K562 (cell line): ENCODE data around the gene UBE2L3. TPM values are rescaled to one million over a fixed set of nuclear protein-coding genes. Genes with fewer than 3 reads are reported as not detected.
"Not testable (repeated sequence)": the region's sequence is repeated elsewhere in the genome, so short reads cannot be mapped to it uniquely, and the experiment has no call there.

Experiments used
- CHD1 ChIP-seq: fragments of 200-600 bp; sonication (generic); IDR thresholded peaks from one replicate; pipeline ENCODE4 v1.6.1; 2012; ENCODE audit warnings: mild to moderate bottlenecking, moderate library complexity, low read length, inconsistent platforms
- CXXC5 ChIP-seq: fragments of 250-450 bp; sonication (Bioruptor Pico); IDR thresholded peaks from 2 replicates; pipeline ENCODE4 v1.8.0; 2022; ENCODE audit warnings: inconsistent platforms, mild to moderate bottlenecking, moderate library complexity
- ETV6 ChIP-seq, 3 experiments: fragments of 150-350 bp in 1 of 3; sonication (generic) in 1 of 3; formaldehyde crosslinking in 1 of 3; IDR thresholded peaks; 2 replicates each; pipeline versions ENCODE4 v1.6.1 to v1.8.0; 2014 to 2022; ENCODE audit warnings: borderline replicate concordance in 2 of 3, low read depth in 2 of 3, antibody characterized with exemption in 1 of 3, low read length in 1 of 3, mild to moderate bottlenecking in 1 of 3, missing genetic modification reagents in 1 of 3
- KLF13 ChIP-seq: fragments of 450-650 bp; IDR thresholded peaks from 2 replicates; pipeline ENCODE4 v1.6.1; 2016; ENCODE audit warnings: missing genetic modification characterization, low read depth, mild to moderate bottlenecking, missing compliant biosample characterization, moderate library complexity, borderline replicate concordance
- NFIX ChIP-seq: fragments of 250-450 bp; sonication (Bioruptor Pico); IDR thresholded peaks from 2 replicates; pipeline ENCODE4 v1.4.0; 2020; ENCODE audit warnings: low read depth, mild to moderate bottlenecking, moderate library complexity
- RFX7 ChIP-seq: fragments of 250-450 bp; sonication (Bioruptor Pico); IDR thresholded peaks from 2 replicates; pipeline ENCODE4 v1.5.1; 2021; ENCODE audit warnings: mild to moderate bottlenecking
- TEAD1 ChIP-seq, 2 experiments: fragments of 450-650 bp in 1 of 2; sonication (generic) in 1 of 2; formaldehyde crosslinking; IDR thresholded peaks; 2 replicates each; pipeline versions ENCODE4 v1.4.0 to v1.8.0; 2020 to 2022; ENCODE audit warnings: mild to moderate bottlenecking in 2 of 2, missing genetic modification reagents in 1 of 2
- ZNF133 ChIP-seq: fragments of 250-450 bp; sonication (Bioruptor Pico); IDR thresholded peaks from 2 replicates; pipeline ENCODE4 v1.4.0; 2020; ENCODE audit warnings: mild to moderate bottlenecking
- ZNF134 ChIP-seq: fragments of 250-450 bp; sonication (Bioruptor Pico); conservative IDR thresholded peaks from 2 replicates; pipeline ENCODE4 v1.4.0; 2020
- ZNF224 ChIP-seq: sonication (generic); formaldehyde crosslinking; IDR thresholded peaks from 2 replicates; pipeline ENCODE4 v1.8.0; 2022; ENCODE audit warnings: mild to moderate bottlenecking, missing genetic modification reagents
- ZNF384 ChIP-seq: IDR thresholded peaks from 2 replicates; pipeline ENCODE4 v1.6.1; 2012; ENCODE audit warnings: low read depth, low read length, improper control_type of control experiment
- ZNF445 ChIP-seq: fragments of 250-450 bp; sonication (Bioruptor Pico); IDR thresholded peaks from 2 replicates; pipeline ENCODE4 v1.4.0; 2020; ENCODE audit warnings: low read depth, mild to moderate bottlenecking, moderate library complexity
- ZNF696 ChIP-seq: fragments of 250-450 bp; sonication (Bioruptor Pico); conservative IDR thresholded peaks from 2 replicates; pipeline ENCODE4 v1.4.0; 2020; ENCODE audit warnings: mild to moderate bottlenecking, moderate library complexity
- ZNF707 ChIP-seq: fragments of 250-450 bp; sonication (Bioruptor Pico); conservative IDR thresholded peaks from 2 replicates; pipeline ENCODE4 v1.8.0; 2022; ENCODE audit warnings: inconsistent platforms, mild to moderate bottlenecking, moderate library complexity
- polyA plus RNA-seq, 8 experiments: library from polyadenylated mRNA; depleted of rRNA in 4 of 8; stranded (reverse) in 5 of 8; unstranded in 3 of 8; fragments of >200 nt; fragmentation: Nextera tagmentation in 2 of 8; fragmentation: Illumina TruSeq in 1 of 8; extraction: Ambion mirVana in 2 of 8; extraction: Trizol in 1 of 8; gene quantifications; 2 replicates each; pipeline versions ENCODE4 v1.2.1 to v1.2.3, GENCODE V29; 2011 to 2014; ENCODE audit warnings: inconsistent platforms in 1 of 8, missing spikeins in 1 of 8
- total RNA-seq, 7 experiments: library from RNA; depleted of rRNA in 6 of 7; stranded (reverse); fragments of >200 nt in 6 of 7; fragmentation: Illumina TruSeq in 2 of 7; extraction: Trizol in 2 of 7; gene quantifications; 2 replicates each; pipeline versions ENCODE4 v1.2.1 to v1.2.3, GENCODE V29; 2011 to 2021; ENCODE audit warnings: low replicate concordance in 1 of 7
- TF ChIP-seq, protein P1 (sequence below): fragments of 450-650 bp; formaldehyde crosslinking; IDR thresholded peaks from 2 replicates; pipeline ENCODE4 v1.4.0; 2020; ENCODE audit warnings: mild to moderate bottlenecking, mixed read lengths
- TF ChIP-seq, protein P2 (sequence below), 2 experiments: fragments of 450-650 bp in 1 of 2; sonication (generic) in 1 of 2; formaldehyde crosslinking; conservative IDR thresholded peaks; 2 replicates each; pipeline versions ENCODE4 v1.4.0 to v1.8.1; 2020 to 2022; ENCODE audit warnings: mild to moderate bottlenecking in 1 of 2, missing genetic modification reagents in 1 of 2
- TF ChIP-seq, protein P3 (sequence below): fragments of 450-650 bp; formaldehyde crosslinking; conservative IDR thresholded peaks from 2 replicates; pipeline ENCODE4 v1.4.0; 2022; ENCODE audit warnings: mild to moderate bottlenecking, missing genetic modification characterization
- TF ChIP-seq, protein P4 (sequence below): fragments of 450-650 bp; formaldehyde crosslinking; IDR thresholded peaks from 2 replicates; pipeline ENCODE4 v1.4.0; 2022; ENCODE audit warnings: missing genetic modification characterization
- TF ChIP-seq, protein P5 (sequence below): sonication (generic); formaldehyde crosslinking; IDR thresholded peaks from 2 replicates; pipeline ENCODE4 v1.8.0; 2022; ENCODE audit warnings: missing genetic modification reagents, mild to moderate bottlenecking, borderline replicate concordance

UBE2L3 gene
- total and polyA plus RNA-seq, 9 of the 15 experiments (the other 6 are each of a cell fraction or from before 2014, with no cell fraction given): 215 to 625 (median 285) TPM

DNA sequence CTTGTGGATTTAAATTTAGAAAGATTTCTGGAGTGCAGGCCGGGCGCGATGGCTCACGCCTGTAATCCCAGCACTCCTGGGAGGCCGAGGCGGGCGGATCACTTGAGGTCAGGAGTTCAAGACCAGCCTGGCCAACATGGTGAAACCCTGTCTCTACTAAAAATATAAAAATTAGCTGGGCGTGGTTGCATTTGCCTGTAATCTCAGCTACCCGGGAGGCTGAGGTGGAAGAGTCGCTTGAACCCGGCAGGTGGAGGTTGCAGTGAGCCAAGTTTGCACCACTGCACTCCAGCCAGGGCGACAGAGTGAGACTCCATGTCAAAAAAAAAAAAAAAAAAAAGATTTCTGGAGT, 1.5 kb downstream of the UBE2L3 start (continued):
- TF ChIP-seq ZNF707 (peak; percentile 71; the same call in 1 of the 2 replicates), CXXC5 (CRISPR knock-in tag) (peak; percentile 58; the same call in 1 of the 2 replicates), ETV6 (CRISPR knock-in tag; IDR thresholded peaks at IDR 0.05; ENCODE audit: borderline replicate concordance) (peak; percentile 63; the same call in 1 of the 2 replicates), RFX7 (peak; percentile 45; the same call in 1 of the 2 replicates), NFIX (CRISPR knock-in tag) (peak; percentile 2; the same call in 1 of the 2 replicates), KLF13 (tag) (0 out of 2 replicates have a peak, but pooled peaks have one; percentile 66), ZNF224 (CRISPR knock-in tag) (peak; percentile 4; the same call in 1 of the 2 replicates), ZNF384 (peak; percentile 69), TEAD1 (CRISPR knock-in tag; IDR thresholded peaks at IDR 0.05) (0 out of 4 replicates have a peak, but pooled peaks of 1 of the 2 experiments have one; percentile 16), CHD1 (peak; percentile 2), ZNF133 (CRISPR knock-in tag) (0 out of 2 replicates have a peak, but pooled peaks have one; percentile 67), ZNF445 (CRISPR knock-in tag) (0 out of 2 replicates have a peak, but pooled peaks have one; percentile 45), ZNF696 (CRISPR knock-in tag) (0 out of 2 replicates have a peak, but pooled peaks have one; percentile 8), ZNF134 (CRISPR knock-in tag) (0 out of 2 replicates have a peak, but pooled peaks have one; percentile 5)
- TF ChIP-seq ETV6 (IDR thresholded peaks at IDR 0.05; ENCODE audit: borderline replicate concordance in 1 of 2, low read depth in 2 of 2, low read length in 1 of 2): not testable (repeated sequence)
- TF ChIP-seq, protein P1, sequence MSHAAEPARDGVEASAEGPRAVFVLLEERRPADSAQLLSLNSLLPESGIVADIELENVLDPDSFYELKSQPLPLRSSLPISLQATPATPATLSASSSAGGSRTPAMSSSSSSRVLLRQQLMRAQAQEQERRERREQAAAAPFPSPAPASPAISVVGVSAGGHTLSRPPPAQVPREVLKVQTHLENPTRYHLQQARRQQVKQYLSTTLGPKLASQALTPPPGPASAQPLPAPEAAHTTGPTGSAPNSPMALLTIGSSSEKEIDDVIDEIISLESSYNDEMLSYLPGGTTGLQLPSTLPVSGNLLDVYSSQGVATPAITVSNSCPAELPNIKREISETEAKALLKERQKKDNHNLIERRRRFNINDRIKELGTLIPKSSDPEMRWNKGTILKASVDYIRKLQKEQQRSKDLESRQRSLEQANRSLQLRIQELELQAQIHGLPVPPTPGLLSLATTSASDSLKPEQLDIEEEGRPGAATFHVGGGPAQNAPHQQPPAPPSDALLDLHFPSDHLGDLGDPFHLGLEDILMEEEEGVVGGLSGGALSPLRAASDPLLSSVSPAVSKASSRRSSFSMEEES (CRISPR knock-in tag): 0 out of 2 replicates have a peak, but pooled peaks have one; percentile 12
- TF ChIP-seq, protein P2, sequence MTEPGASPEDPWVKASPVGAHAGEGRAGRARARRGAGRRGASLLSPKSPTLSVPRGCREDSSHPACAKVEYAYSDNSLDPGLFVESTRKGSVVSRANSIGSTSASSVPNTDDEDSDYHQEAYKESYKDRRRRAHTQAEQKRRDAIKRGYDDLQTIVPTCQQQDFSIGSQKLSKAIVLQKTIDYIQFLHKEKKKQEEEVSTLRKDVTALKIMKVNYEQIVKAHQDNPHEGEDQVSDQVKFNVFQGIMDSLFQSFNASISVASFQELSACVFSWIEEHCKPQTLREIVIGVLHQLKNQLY (CRISPR knock-in tag; conservative IDR thresholded peaks at IDR 0.05): 0 out of 4 replicates have a peak, but pooled peaks of 1 of the 2 experiments have one; percentile 77
- TF ChIP-seq, protein P3, sequence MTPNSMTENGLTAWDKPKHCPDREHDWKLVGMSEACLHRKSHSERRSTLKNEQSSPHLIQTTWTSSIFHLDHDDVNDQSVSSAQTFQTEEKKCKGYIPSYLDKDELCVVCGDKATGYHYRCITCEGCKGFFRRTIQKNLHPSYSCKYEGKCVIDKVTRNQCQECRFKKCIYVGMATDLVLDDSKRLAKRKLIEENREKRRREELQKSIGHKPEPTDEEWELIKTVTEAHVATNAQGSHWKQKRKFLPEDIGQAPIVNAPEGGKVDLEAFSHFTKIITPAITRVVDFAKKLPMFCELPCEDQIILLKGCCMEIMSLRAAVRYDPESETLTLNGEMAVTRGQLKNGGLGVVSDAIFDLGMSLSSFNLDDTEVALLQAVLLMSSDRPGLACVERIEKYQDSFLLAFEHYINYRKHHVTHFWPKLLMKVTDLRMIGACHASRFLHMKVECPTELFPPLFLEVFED (CRISPR knock-in tag): peak; percentile 70
- TF ChIP-seq, protein P4, sequence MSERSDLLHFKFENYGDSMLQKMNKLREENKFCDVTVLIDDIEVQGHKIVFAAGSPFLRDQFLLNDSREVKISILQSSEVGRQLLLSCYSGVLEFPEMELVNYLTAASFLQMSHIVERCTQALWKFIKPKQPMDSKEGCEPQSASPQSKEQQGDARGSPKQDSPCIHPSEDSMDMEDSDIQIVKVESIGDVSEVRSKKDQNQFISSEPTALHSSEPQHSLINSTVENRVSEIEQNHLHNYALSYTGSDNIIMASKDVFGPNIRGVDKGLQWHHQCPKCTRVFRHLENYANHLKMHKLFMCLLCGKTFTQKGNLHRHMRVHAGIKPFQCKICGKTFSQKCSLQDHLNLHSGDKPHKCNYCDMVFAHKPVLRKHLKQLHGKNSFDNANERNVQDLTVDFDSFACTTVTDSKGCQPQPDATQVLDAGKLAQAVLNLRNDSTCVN (CRISPR knock-in tag): peak; percentile 88
- TF ChIP-seq, protein P5, sequence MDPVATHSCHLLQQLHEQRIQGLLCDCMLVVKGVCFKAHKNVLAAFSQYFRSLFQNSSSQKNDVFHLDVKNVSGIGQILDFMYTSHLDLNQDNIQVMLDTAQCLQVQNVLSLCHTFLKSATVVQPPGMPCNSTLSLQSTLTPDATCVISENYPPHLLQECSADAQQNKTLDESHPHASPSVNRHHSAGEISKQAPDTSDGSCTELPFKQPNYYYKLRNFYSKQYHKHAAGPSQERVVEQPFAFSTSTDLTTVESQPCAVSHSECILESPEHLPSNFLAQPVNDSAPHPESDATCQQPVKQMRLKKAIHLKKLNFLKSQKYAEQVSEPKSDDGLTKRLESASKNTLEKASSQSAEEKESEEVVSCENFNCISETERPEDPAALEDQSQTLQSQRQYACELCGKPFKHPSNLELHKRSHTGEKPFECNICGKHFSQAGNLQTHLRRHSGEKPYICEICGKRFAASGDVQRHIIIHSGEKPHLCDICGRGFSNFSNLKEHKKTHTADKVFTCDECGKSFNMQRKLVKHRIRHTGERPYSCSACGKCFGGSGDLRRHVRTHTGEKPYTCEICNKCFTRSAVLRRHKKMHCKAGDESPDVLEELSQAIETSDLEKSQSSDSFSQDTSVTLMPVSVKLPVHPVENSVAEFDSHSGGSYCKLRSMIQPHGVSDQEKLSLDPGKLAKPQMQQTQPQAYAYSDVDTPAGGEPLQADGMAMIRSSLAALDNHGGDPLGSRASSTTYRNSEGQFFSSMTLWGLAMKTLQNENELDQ (CRISPR knock-in tag): 0 out of 2 replicates have a peak, but pooled peaks have one; percentile 19
